ENCODE data around the gene ELP4.

The ELP4 gene

GRCh38 chr11:31805037-31805628, 295.6 kb downstream of the ELP4 start:
- Histone ChIP-seq H3K9ac (ENCODE audit: low read depth, low read length) (no peak overlapping the region), H3K4me1 (ENCODE audit: insufficient read depth, low read length) (no peaks in the 10 kb centered on the region), H3K36me3 (ENCODE audit: insufficient read depth, low read length) (no peaks in the 10 kb centered on the region), H3K4me2 (ENCODE audit: insufficient read depth, low read length) (no peak overlapping the region), H2AFZ (ENCODE audit: low read depth, low read length) (no peak overlapping the region), H3K4me3 (ENCODE audit: low read depth in 1 of 2, low read length in 2 of 2) (no peak overlapping the region), H3K9me3 (ENCODE audit: insufficient read depth, low read length, severe bottlenecking) (no peaks in the 10 kb centered on the region), H4K20me1 (ENCODE audit: insufficient read depth, low read length) (no peaks in the 10 kb centered on the region), H3K79me2 (ENCODE audit: insufficient read depth, low read length) (no peaks in the 10 kb centered on the region), H3K27me3 (ENCODE audit: insufficient read depth, low read length, poor library complexity) (peaks cover 34% of the 10 kb centered on the region), H3K27ac (ENCODE audit: low read length) (no peak overlapping the region)
- ATAC-seq (ENCODE audit: insufficient read depth, low read depth) (no peak), DNase-seq (no peak)
- TF ChIP-seq EZH2 (IDR thresholded peaks at IDR 0.05; ENCODE audit: borderline replicate concordance, low read depth, low read length, severe bottlenecking) (no peak), CTCF (IDR thresholded peaks at IDR 0.05; ENCODE audit: borderline replicate concordance, extremely low read depth, low read length, poor library complexity, severe bottlenecking) (no peak)

- H3K27ac ChIP-seq (ENCODE audit: low read length), result no peak overlapping the region
- TF ChIP-seq EZH2 (IDR thresholded peaks at IDR 0.05; ENCODE audit: borderline replicate concordance, low read depth, low read length, severe bottlenecking) (no peak), CTCF (IDR thresholded peaks at IDR 0.05; ENCODE audit: borderline replicate concordance, extremely low read depth, low read length, poor library complexity, severe bottlenecking) (no peak)
- H2AFZ ChIP-seq (ENCODE audit: low read depth, low read length), result no peak overlapping the region
- H4K20me1 ChIP-seq (ENCODE audit: insufficient read depth, low read length), result no peaks in the 10 kb centered on the region
- peaks cover 34% of the 10 kb centered on the region for H3K27me3 ChIP-seq (ENCODE audit: insufficient read depth, low read length, poor library complexity)
- H3K9ac ChIP-seq (ENCODE audit: low read depth, low read length), result no peak overlapping the region
- no peaks in the 10 kb centered on the region for H3K36me3 ChIP-seq (ENCODE audit: insufficient read depth, low read length)
- no peak for DNase-seq
- H3K9me3 ChIP-seq (ENCODE audit: insufficient read depth, low read length, severe bottlenecking), result no peaks in the 10 kb centered on the region
- no peaks in the 10 kb centered on the region for H3K79me2 ChIP-seq (ENCODE audit: insufficient read depth, low read length)
- H3K4me1 ChIP-seq (ENCODE audit: insufficient read depth, low read length), result no peaks in the 10 kb centered on the region
- no peak for ATAC-seq (ENCODE audit: insufficient read depth, low read depth)
- no peak overlapping the region for H3K4me3 ChIP-seq (ENCODE audit: low read depth in 1 of 2, low read length in 2 of 2)
- no peak overlapping the region for H3K4me2 ChIP-seq (ENCODE audit: insufficient read depth, low read length)
Measured at GRCh38 chr11:31805629-31806185, 296.1 kb downstream of the ELP4 start.

DNA sequence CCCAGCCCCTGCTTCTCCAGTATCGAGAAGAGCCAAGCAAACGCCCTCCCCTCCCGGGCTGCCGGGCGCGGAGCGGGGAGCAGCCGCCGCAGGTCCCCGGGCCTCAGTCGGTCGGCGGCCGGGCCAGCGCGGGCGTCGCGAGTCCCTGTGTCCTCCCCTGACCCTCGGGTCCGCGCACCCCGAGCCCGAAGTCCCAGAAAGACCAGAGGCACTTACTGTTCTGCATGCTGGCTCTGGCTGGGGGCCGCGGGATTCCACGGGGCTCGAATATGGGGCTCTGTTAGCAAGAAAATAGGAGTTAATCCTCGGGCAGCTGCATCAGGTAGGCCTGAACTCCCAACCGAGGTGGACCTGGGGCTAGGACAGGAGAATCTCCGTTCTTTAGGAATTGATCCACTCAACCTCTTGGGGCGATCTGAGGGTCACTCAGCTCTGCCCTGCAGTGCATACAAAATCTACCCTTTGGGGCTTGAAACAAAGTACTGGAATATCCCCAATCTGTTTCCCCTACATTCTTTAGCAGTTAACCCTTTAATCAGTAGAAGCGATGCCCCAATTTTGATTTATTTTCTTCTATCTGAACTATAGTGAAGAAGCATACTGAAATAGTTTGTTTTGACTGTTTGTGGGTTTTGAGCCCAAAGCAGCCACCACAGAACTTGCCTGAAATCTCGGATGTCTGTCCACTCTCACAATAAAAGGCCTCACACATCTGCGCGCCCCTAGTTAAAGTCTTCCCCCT, 296.8 kb downstream of the ELP4 start:
- H3K4me3 ChIP-seq (ENCODE audit: low read depth in 1 of 2, low read length in 2 of 2), result no peak overlapping the region
- H3K36me3 ChIP-seq (ENCODE audit: insufficient read depth, low read length), result no peaks in the 10 kb centered on the region
- no peaks in the 10 kb centered on the region for H4K20me1 ChIP-seq (ENCODE audit: insufficient read depth, low read length)
- ATAC-seq (ENCODE audit: insufficient read depth, low read depth), result no peak
- H3K9me3 ChIP-seq (ENCODE audit: insufficient read depth, low read length, severe bottlenecking), result no peaks in the 10 kb centered on the region
- TF ChIP-seq CTCF (IDR thresholded peaks at IDR 0.05; ENCODE audit: borderline replicate concordance, extremely low read depth, low read length, poor library complexity, severe bottlenecking) (no peak), EZH2 (IDR thresholded peaks at IDR 0.05; ENCODE audit: borderline replicate concordance, low read depth, low read length, severe bottlenecking) (no peak)
- H3K79me2 ChIP-seq (ENCODE audit: insufficient read depth, low read length), result no peaks in the 10 kb centered on the region
- no peaks in the 10 kb centered on the region for H3K4me1 ChIP-seq (ENCODE audit: insufficient read depth, low read length)
- H2AFZ ChIP-seq (ENCODE audit: low read depth, low read length), result no peak overlapping the region
- peaks cover 30% of the 10 kb centered on the region for H3K27me3 ChIP-seq (ENCODE audit: insufficient read depth, low read length, poor library complexity)
- no peak overlapping the region for H3K9ac ChIP-seq (ENCODE audit: low read depth, low read length)
- no peak overlapping the region for H3K27ac ChIP-seq (ENCODE audit: low read length)
- no peak overlapping the region for H3K4me2 ChIP-seq (ENCODE audit: insufficient read depth, low read length)
- DNase-seq, result no peak
